ENCODE measurements around the gene IKZF3. TPM values are rescaled to one million over a fixed set of nuclear protein-coding genes. Genes with fewer than 3 reads are reported as not detected.

IKZF3 gene
- polyA plus RNA-seq, 1 of the 3 experiments (the other 2 are of a cell fraction), result not detected

DNA sequence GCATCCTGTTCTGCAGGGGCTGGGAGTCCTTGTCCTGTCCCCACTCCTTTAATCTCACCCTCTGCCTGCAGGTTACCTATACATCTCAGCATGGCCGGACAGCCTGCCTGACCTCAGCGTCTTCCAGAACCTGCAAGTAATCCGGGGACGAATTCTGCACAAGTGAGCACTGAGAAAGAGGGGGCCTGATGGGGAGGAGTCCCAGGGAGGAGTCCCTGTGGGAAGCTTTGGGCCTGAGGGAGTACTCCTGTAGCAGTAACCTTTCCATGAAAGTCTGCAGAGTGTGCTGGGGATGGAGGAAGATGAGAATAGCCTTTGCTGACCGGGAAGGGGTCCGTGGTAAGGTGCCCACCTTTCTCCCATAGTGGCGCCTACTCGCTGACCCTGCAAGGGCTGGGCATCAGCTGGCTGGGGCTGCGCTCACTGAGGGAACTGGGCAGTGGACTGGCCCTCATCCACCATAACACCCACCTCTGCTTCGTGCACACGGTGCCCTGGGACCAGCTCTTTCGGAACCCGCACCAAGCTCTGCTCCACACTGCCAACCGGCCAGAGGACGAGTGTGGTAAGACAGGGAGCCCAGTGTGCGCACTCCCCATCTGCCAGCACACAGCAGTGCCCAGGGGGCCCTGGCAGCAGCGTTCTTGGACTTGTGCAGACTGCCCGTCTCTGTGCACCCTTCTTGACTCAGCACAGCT is 148.6 kb downstream of the IKZF3 start:
- Histone ChIP-seq H3K27ac (ENCODE audit: low read depth in 2 of 2, low read length in 1 of 2) (no peak overlapping the region), H3K27me3 (ENCODE audit: insufficient read depth) (no peaks in the 10 kb centered on the region; the same call in 1 of the 2 replicates), H3K79me2 (ENCODE audit: insufficient read depth) (no peaks in the 10 kb centered on the region), H3K36me3 (replicated peaks in 1 of 2; ENCODE audit: control insufficient read depth in 1 of 2, insufficient read depth in 2 of 2, low read length in 1 of 2) (no peaks in the 10 kb centered on the region), H4K20me1 (ENCODE audit: insufficient read depth) (no peaks in the 10 kb centered on the region), H3K9me3 (no peaks in the 10 kb centered on the region), H3F3A (replicated peaks; ENCODE audit: insufficient read depth) (no peaks in the 10 kb centered on the region), H3K4me1 (ENCODE audit: control insufficient read depth in 1 of 2, insufficient read depth in 2 of 2, low read depth in 1 of 2, low read length in 1 of 2) (no peaks in the 10 kb centered on the region), H3K4me2 (no peak overlapping the region), H3K9me2 (no peaks in the 10 kb centered on the region), H3K4me3 (ENCODE audit: low read depth in 2 of 2, low read length in 1 of 2) (no peak overlapping the region), H2AFZ (ENCODE audit: low read depth) (no peak overlapping the region), H3K9ac (no peak overlapping the region)
- CTCF ChIA-PET, result interaction anchor here (1.0 to 1.5 kb wide), 2 partner anchors 14 to 94 kb away, joined by 3 to 4 read pairs; no protein-coding TSS in a partner anchor
- TF ChIP-seq NFIC (IDR thresholded peaks at IDR 0.05; ENCODE audit: borderline replicate concordance) (no peak), POLR2AphosphoS5 (IDR thresholded peaks at IDR 0.05; ENCODE audit: low read depth, low read length) (no peak), EZH2phosphoT487 (IDR thresholded peaks at IDR 0.05; ENCODE audit: borderline replicate concordance, low read depth) (no peak), CHD2 (IDR thresholded peaks at IDR 0.05; ENCODE audit: low read length, partially characterized antibody) (no peak), SIN3A (IDR thresholded peaks at IDR 0.05; ENCODE audit: borderline replicate concordance, low read depth, low read length) (no peak), ELF1 (IDR thresholded peaks at IDR 0.05) (no peak), GATA2 (CRISPR knock-in tag; IDR thresholded peaks at IDR 0.05) (no peak), NRF1 (IDR thresholded peaks at IDR 0.05; ENCODE audit: low read depth, low read length) (no peak), RXRA (IDR thresholded peaks at IDR 0.05; ENCODE audit: borderline replicate concordance, low read depth) (no peak), FOSL2 (IDR thresholded peaks at IDR 0.05; ENCODE audit: borderline replicate concordance, low read depth) (no peak), CTCF (IDR thresholded peaks at IDR 0.05) (no peak), RFX5 (IDR thresholded peaks at IDR 0.05; ENCODE audit: low read length) (no peak)
- TF ChIP-seq, protein P1, sequence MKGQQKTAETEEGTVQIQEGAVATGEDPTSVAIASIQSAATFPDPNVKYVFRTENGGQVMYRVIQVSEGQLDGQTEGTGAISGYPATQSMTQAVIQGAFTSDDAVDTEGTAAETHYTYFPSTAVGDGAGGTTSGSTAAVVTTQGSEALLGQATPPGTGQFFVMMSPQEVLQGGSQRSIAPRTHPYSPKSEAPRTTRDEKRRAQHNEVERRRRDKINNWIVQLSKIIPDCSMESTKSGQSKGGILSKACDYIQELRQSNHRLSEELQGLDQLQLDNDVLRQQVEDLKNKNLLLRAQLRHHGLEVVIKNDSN (IDR thresholded peaks at IDR 0.05; ENCODE audit: borderline replicate concordance, low read depth), result no peak
- WGBS (ENCODE audit: low lambda C conversion rate), result 74% methylated on average over 12 of the region's 18 CpGs
- POLR2A ChIA-PET, result no interaction called here
- DNase-seq, result no peak

DNA sequence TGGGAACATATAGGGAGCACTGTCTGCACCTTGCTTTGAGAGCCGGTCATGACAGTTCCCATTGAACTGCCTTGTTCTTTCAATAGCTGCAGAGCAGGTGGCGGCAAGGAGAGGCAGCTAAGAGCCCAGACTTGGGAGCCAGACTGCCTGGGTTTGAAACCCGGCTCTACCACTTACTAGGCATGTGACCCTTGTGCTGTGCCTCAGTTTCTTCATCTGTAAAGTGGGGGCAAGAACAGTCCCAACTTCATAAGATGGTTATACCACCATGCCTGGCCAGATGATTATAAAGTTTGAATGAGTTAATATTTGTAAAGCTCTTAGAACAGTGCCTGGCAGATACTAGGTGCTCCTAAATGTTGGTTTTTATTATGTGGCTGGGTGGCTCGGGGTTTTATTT is 149.9 kb downstream of the IKZF3 start:
- Histone ChIP-seq H3K9me3 (no peaks in the 10 kb centered on the region), H4K20me1 (ENCODE audit: insufficient read depth) (no peaks in the 10 kb centered on the region), H3K27ac (ENCODE audit: low read depth in 2 of 2, low read length in 1 of 2) (no peak overlapping the region), H3F3A (replicated peaks; ENCODE audit: insufficient read depth) (no peaks in the 10 kb centered on the region), H3K27me3 (ENCODE audit: insufficient read depth) (no peaks in the 10 kb centered on the region; the same call in 1 of the 2 replicates), H3K4me3 (ENCODE audit: low read depth in 2 of 2, low read length in 1 of 2) (no peak overlapping the region), H3K4me2 (no peak overlapping the region), H3K36me3 (replicated peaks in 1 of 2; ENCODE audit: control insufficient read depth in 1 of 2, insufficient read depth in 2 of 2, low read length in 1 of 2) (no peaks in the 10 kb centered on the region), H3K4me1 (ENCODE audit: control insufficient read depth in 1 of 2, insufficient read depth in 2 of 2, low read depth in 1 of 2, low read length in 1 of 2) (no peaks in the 10 kb centered on the region), H2AFZ (ENCODE audit: low read depth) (no peak overlapping the region), H3K9me2 (no peaks in the 10 kb centered on the region), H3K79me2 (ENCODE audit: insufficient read depth) (no peaks in the 10 kb centered on the region), H3K9ac (no peak overlapping the region)
- no peak for TF ChIP-seq CHD2 (IDR thresholded peaks at IDR 0.05; ENCODE audit: low read length, partially characterized antibody)
- no peak for TF ChIP-seq IRF3 (IDR thresholded peaks at IDR 0.05; ENCODE audit: low read depth, low read length)
- TF ChIP-seq POLR2AphosphoS5 (IDR thresholded peaks at IDR 0.05; ENCODE audit: low read depth, low read length), result no peak
- TF ChIP-seq MXI1 (IDR thresholded peaks at IDR 0.05; ENCODE audit: low read depth, low read length), result no peak
- no peak for TF ChIP-seq RCOR1 (IDR thresholded peaks at IDR 0.05; ENCODE audit: low read length)
- TF ChIP-seq YY1 (IDR thresholded peaks at IDR 0.05; ENCODE audit: low read depth), result no peak
- TF ChIP-seq SIN3A (IDR thresholded peaks at IDR 0.05; ENCODE audit: borderline replicate concordance, low read depth, low read length), result no peak
- TF ChIP-seq GABPA (IDR thresholded peaks at IDR 0.05; ENCODE audit: low read depth), result no peak
- 47% methylated on average over 4 of the region's 4 CpGs for WGBS (ENCODE audit: low lambda C conversion rate)
- ChIA-PET CTCF (interaction anchor here (1.5 kb wide), 1 partner anchor 93 kb away, joined by 4 read pairs; no protein-coding TSS in a partner anchor), POLR2A (no interaction called here)
- no peak for DNase-seq

All from SK-N-SH (cell line).